ENCODE data around the gene CKAP4. TPM values are rescaled to one million over a fixed set of nuclear protein-coding genes. Genes with fewer than 3 reads are reported as not detected.

Gene CKAP4
- total and polyA plus RNA-seq, 4 donors: 13.1 to 28.0 (median 25.2) TPM

DNA sequence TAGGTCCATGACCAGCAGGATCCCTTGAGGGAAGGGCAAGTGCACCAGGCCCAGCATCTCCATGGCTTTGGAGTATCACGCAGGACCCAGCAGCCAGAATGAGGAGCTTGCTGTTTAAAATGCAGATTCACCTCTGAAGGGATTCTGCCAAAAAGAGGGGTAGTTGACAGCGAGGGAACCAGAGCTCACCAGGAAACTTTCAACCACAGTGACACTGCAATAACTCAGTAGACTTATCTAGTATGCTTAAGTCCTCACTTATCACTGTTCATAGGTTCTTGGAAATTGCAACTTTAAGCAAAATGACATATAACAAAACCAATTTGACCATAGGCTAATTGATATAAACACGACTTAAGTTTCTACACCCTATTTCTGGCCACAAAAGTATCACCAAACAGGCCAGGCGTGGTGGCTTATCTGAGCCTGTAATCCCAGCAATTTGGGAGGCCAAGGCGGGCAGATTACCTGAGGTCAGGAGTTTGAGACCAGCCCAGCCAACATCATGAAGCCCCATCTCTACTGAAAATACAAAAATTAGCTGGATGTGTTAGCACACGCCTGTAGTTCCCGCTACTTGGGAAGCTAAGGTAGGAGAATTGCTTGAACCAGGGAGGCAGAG, 21.4 kb upstream of the CKAP4 start (continued):
- TF ChIP-seq RXRA (IDR thresholded peaks at IDR 0.05): no peak
- no peak for TF ChIP-seq NR2F2 (IDR thresholded peaks at IDR 0.05)
- TF ChIP-seq, protein P1, sequence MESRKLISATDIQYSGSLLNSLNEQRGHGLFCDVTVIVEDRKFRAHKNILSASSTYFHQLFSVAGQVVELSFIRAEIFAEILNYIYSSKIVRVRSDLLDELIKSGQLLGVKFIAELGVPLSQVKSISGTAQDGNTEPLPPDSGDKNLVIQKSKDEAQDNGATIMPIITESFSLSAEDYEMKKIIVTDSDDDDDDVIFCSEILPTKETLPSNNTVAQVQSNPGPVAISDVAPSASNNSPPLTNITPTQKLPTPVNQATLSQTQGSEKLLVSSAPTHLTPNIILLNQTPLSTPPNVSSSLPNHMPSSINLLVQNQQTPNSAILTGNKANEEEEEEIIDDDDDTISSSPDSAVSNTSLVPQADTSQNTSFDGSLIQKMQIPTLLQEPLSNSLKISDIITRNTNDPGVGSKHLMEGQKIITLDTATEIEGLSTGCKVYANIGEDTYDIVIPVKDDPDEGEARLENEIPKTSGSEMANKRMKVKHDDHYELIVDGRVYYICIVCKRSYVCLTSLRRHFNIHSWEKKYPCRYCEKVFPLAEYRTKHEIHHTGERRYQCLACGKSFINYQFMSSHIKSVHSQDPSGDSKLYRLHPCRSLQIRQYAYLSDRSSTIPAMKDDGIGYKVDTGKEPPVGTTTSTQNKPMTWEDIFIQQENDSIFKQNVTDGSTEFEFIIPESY (IDR thresholded peaks at IDR 0.05): no peak
- TF ChIP-seq, protein P2, sequence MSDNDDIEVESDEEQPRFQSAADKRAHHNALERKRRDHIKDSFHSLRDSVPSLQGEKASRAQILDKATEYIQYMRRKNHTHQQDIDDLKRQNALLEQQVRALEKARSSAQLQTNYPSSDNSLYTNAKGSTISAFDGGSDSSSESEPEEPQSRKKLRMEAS (IDR thresholded peaks at IDR 0.05): no peak
- TF ChIP-seq, protein P3, sequence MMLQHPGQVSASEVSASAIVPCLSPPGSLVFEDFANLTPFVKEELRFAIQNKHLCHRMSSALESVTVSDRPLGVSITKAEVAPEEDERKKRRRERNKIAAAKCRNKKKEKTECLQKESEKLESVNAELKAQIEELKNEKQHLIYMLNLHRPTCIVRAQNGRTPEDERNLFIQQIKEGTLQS (IDR thresholded peaks at IDR 0.05): no peak

DNA sequence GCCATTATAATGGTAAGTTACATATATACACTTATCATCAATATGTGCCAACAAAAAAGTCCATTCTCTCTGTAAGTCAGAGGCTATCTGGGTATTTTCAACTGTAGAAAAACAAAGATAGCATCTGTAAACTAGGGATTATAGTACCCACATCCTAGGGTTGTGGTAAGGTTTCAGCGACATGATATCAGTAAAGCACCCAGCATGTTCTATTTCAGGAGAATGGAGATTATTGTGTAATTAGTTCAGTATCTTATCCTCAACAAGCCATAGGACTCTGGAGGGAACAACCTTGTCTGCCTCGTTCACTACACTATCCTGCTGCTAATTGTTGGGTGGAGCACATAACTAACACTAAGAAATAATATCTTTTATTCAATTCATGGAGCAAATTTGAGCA, 19.7 kb upstream of the CKAP4 start:
- 71% methylated on average over 2 of the region's 2 CpGs for WGBS
- Histone ChIP-seq H3K9ac (ENCODE audit: low read depth in 1 of 2, low read length in 2 of 2) (no peak overlapping the region), H3K9me3 (ENCODE audit: control insufficient read depth in 4 of 4, low read length in 3 of 4) (no peaks in the 10 kb centered on the region), H3K4me1 (ENCODE audit: control insufficient read depth in 4 of 4, insufficient read depth in 4 of 4, low read length in 3 of 4) (peaks cover 0 to 14% (median 2%) of the 10 kb centered on the region in 4 donors), H3K36me3 (ENCODE audit: control insufficient read depth in 4 of 4, insufficient read depth in 3 of 4, low read depth in 1 of 4, low read length in 3 of 4) (no peaks in the 10 kb centered on the region), H3K27ac (ENCODE audit: low read depth in 1 of 2, low read length in 2 of 2) (no peak overlapping the region), H3K4me3 (ENCODE audit: low read depth in 1 of 3, low read length in 3 of 3) (no peak overlapping the region), H3K27me3 (ENCODE audit: control insufficient read depth in 4 of 4, insufficient read depth in 4 of 4, low read length in 3 of 4) (no peaks in the 10 kb centered on the region)
- no peak for TF ChIP-seq EGR1 (IDR thresholded peaks at IDR 0.05; ENCODE audit: low read depth in 2 of 2)
- TF ChIP-seq SP1 (IDR thresholded peaks at IDR 0.05): no peak
- TF ChIP-seq RAD21 (IDR thresholded peaks at IDR 0.05): no peak
- no peak for TF ChIP-seq RXRA (IDR thresholded peaks at IDR 0.05)
- TF ChIP-seq, protein P1 (IDR thresholded peaks at IDR 0.05): no peak
- TF ChIP-seq HNF4A (conservative IDR thresholded peaks at IDR 0.05): no peak
- no peak for TF ChIP-seq GABPA (IDR thresholded peaks at IDR 0.05 in 1 of 2, conservative IDR thresholded peaks at IDR 0.05 in 1 of 2)
- TF ChIP-seq YY1 (IDR thresholded peaks at IDR 0.05): no peak
- TF ChIP-seq, protein P4, sequence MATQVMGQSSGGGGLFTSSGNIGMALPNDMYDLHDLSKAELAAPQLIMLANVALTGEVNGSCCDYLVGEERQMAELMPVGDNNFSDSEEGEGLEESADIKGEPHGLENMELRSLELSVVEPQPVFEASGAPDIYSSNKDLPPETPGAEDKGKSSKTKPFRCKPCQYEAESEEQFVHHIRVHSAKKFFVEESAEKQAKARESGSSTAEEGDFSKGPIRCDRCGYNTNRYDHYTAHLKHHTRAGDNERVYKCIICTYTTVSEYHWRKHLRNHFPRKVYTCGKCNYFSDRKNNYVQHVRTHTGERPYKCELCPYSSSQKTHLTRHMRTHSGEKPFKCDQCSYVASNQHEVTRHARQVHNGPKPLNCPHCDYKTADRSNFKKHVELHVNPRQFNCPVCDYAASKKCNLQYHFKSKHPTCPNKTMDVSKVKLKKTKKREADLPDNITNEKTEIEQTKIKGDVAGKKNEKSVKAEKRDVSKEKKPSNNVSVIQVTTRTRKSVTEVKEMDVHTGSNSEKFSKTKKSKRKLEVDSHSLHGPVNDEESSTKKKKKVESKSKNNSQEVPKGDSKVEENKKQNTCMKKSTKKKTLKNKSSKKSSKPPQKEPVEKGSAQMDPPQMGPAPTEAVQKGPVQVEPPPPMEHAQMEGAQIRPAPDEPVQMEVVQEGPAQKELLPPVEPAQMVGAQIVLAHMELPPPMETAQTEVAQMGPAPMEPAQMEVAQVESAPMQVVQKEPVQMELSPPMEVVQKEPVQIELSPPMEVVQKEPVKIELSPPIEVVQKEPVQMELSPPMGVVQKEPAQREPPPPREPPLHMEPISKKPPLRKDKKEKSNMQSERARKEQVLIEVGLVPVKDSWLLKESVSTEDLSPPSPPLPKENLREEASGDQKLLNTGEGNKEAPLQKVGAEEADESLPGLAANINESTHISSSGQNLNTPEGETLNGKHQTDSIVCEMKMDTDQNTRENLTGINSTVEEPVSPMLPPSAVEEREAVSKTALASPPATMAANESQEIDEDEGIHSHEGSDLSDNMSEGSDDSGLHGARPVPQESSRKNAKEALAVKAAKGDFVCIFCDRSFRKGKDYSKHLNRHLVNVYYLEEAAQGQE (IDR thresholded peaks at IDR 0.05): no peak
- TF ChIP-seq, protein P3 (IDR thresholded peaks at IDR 0.05): no peak
- no peak for TF ChIP-seq NR2F2 (IDR thresholded peaks at IDR 0.05)
- TF ChIP-seq HNF4G (IDR thresholded peaks at IDR 0.05): no peak
- no peak for TF ChIP-seq JUND (IDR thresholded peaks at IDR 0.05)
- DNase-seq (ENCODE audit: low spot score): no peak
